Measurements from ENCODE around the gene ZC3H10.

Gene ZC3H10

DNA sequence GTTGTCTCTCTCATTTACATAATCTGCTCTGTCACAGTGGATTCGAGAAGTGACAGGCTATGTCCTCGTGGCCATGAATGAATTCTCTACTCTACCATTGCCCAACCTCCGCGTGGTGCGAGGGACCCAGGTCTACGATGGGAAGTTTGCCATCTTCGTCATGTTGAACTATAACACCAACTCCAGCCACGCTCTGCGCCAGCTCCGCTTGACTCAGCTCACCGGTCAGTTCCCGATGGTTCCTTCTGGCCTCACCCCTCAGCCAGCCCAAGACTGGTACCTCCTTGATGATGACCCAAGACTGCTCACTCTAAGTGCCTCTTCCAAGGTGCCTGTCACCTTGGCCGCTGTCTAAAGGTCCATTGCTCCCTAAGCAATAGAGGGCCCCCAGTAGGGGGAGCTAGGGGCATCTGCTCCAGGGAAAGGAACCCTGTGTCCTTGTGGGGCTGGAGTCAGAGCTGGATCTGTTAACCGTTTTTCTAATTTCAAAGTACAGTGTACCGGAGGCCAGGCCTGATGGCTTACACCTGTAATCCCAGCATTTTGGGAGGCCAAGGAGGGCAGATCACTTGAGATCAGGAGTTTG, 33.0 kb upstream of the ZC3H10 start:
- in situ Hi-C loops (cut with HindIII; ENCODE audit: low pct_unique_long_range_greater_than_20kb, low sequenced_read_pairs), result no loop called here
- TF ChIP-seq JUND (IDR thresholded peaks at IDR 0.05; ENCODE audit: low read depth), result no peak
- peak in 1 of 2 experiments; percentile 80 for DNase-seq (ENCODE audit: low read depth in 1 of 2, low spot score in 1 of 2)

DNA sequence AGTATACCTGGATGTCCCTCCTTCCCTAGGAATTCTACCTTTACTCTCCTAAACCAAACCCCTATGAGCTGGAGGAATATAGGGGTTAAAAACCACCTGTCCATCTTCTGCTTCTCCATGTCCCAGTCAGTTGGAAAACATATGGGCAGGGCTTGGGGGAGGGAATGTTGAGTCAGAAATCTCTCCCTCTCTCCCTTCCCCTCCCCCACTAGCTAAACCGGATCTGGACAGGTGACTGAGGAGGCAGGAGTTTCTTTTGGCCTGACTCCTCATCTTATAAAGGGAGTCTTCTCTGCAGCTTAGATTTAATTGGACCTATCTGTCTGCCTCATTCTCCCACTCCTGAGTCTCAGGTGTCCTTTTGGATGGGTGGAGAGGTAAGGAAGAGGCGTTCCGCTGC, 32.0 kb upstream of the ZC3H10 start:
- in situ Hi-C loops (cut with HindIII; ENCODE audit: low pct_unique_long_range_greater_than_20kb, low sequenced_read_pairs), result no loop called here
- peak; percentile 63 to 99 for DNase-seq (ENCODE audit: low read depth in 1 of 2, low spot score in 1 of 2)
- no peak; the same call in 1 of the 2 replicates for TF ChIP-seq JUND (IDR thresholded peaks at IDR 0.05; ENCODE audit: low read depth)

DNA sequence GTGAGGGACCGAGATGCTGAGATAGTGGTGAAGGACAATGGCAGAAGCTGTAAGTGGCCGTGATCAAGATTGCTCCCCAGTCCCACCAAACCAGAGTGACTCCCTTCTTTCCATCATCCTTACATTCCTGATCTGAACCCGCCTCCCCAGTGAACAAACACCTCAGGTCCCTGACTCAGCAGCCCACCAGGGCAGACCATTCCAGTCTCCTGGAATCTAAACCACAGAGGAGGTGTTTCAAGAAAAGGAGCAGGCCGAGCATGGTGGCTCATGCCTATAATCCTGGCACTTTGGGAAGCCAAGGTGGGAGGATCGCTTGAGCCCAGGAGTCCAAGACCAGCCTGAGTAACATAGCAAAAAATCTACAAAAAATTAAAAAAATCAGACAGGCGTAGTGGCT, 31.5 kb upstream of the ZC3H10 start:
- DNase-seq (ENCODE audit: low read depth in 1 of 2, low spot score in 1 of 2), result peak in 1 of 2 experiments; percentile 50
- TF ChIP-seq JUND (IDR thresholded peaks at IDR 0.05; ENCODE audit: low read depth), result no peak

DNA sequence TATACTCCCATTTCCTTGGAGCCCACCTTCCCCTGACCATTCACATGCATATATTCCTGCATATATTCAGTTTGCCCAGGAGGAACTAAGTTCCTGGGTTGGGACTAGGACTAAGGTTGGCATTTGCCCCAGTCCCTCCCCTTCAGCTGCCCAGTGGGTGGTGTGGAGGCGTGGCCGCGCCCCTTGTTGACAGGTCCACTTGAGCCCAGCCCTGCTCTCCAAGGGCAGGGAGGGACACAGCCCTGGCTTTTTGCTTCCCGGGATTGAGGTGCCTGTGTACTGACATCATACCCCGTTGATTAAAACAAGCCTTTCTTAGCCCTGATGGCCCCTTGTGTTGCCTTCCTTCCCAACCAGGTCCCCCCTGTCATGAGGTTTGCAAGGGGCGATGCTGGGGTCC, 30.8 kb upstream of the ZC3H10 start:
- DNase-seq (ENCODE audit: low read depth in 1 of 2, low spot score in 1 of 2), result peak; percentile 62 to 94
- TF ChIP-seq JUND (IDR thresholded peaks at IDR 0.05; ENCODE audit: low read depth), result no peak
- in situ Hi-C loops (cut with HindIII; ENCODE audit: low pct_unique_long_range_greater_than_20kb, low sequenced_read_pairs), result no loop called here

More for the DNA sequence above, 31.5 kb upstream of the ZC3H10 start:
- in situ Hi-C loops (cut with HindIII; ENCODE audit: low pct_unique_long_range_greater_than_20kb, low sequenced_read_pairs), result no loop called here

DNA sequence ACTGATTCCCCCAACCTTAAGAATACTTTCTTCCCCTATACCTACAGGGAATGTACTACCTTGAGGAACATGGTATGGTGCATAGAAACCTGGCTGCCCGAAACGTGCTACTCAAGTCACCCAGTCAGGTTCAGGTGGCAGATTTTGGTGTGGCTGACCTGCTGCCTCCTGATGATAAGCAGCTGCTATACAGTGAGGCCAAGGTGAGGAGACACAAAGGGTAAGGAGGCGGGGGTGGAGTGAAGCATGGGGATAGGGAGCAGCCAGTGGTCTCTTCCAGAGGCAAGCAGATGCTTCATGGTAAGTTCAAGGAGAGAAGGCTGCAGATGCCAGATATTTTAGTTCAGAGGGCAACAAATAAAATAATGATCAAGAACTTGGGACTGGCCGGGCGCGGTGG, 20.3 kb upstream of the ZC3H10 start:
- in situ Hi-C loops (cut with HindIII; ENCODE audit: low pct_unique_long_range_greater_than_20kb, low sequenced_read_pairs), result no loop called here
- no peak for DNase-seq (ENCODE audit: low read depth in 1 of 2, low spot score in 1 of 2)
- TF ChIP-seq JUND (IDR thresholded peaks at IDR 0.05; ENCODE audit: low read depth), result no peak

DNA sequence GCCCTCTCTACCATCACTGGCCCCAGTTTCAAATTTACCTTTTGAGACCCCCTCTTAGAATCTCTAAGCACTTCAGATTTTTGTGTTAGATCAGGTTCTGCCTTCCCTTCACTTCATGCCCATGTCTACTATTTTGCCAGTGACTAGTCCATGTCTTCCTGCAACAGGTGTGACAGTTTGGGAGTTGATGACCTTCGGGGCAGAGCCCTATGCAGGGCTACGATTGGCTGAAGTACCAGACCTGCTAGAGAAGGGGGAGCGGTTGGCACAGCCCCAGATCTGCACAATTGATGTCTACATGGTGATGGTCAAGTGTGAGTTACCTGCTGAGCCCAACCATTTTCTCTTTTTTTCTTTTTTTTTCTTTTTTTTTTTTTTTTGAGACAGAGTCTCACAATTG, 19.5 kb upstream of the ZC3H10 start:
- no peak for TF ChIP-seq JUND (IDR thresholded peaks at IDR 0.05; ENCODE audit: low read depth)
- no peak for DNase-seq (ENCODE audit: low read depth in 1 of 2, low spot score in 1 of 2)
- in situ Hi-C loops (cut with HindIII; ENCODE audit: low pct_unique_long_range_greater_than_20kb, low sequenced_read_pairs), result no loop called here

DNA sequence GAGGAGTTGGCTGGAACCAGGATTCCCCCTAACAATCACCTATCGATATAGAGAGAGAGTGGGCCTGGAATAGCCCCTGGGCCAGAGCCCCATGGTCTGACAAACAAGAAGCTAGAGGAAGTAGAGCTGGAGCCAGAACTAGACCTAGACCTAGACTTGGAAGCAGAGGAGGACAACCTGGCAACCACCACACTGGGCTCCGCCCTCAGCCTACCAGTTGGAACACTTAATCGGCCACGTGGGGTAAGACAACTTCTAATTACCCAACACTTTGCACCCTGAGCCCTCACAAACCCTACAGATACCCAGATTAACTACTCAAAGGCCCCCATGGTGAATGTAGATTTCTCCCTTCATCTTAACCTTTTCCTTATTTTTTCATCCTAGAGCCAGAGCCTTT, 18.3 kb upstream of the ZC3H10 start:
- TF ChIP-seq JUND (IDR thresholded peaks at IDR 0.05; ENCODE audit: low read depth), result no peak
- in situ Hi-C loops (cut with HindIII; ENCODE audit: low pct_unique_long_range_greater_than_20kb, low sequenced_read_pairs), result no loop called here
- no peak for DNase-seq (ENCODE audit: low read depth in 1 of 2, low spot score in 1 of 2)

DNA sequence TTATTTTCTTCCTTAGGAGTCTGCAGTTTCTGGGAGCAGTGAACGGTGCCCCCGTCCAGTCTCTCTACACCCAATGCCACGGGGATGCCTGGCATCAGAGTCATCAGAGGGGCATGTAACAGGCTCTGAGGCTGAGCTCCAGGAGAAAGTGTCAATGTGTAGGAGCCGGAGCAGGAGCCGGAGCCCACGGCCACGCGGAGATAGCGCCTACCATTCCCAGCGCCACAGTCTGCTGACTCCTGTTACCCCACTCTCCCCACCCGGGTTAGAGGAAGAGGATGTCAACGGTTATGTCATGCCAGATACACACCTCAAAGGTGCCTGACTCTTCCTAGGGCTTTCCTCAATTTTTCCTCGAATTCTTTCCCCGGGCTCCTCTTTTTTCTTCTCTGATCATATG, 17.0 kb upstream of the ZC3H10 start:
- DNase-seq (ENCODE audit: low read depth in 1 of 2, low spot score in 1 of 2), result no peak
- TF ChIP-seq JUND (IDR thresholded peaks at IDR 0.05; ENCODE audit: low read depth), result no peak
- in situ Hi-C loops (cut with HindIII; ENCODE audit: low pct_unique_long_range_greater_than_20kb, low sequenced_read_pairs), result no loop called here

DNA sequence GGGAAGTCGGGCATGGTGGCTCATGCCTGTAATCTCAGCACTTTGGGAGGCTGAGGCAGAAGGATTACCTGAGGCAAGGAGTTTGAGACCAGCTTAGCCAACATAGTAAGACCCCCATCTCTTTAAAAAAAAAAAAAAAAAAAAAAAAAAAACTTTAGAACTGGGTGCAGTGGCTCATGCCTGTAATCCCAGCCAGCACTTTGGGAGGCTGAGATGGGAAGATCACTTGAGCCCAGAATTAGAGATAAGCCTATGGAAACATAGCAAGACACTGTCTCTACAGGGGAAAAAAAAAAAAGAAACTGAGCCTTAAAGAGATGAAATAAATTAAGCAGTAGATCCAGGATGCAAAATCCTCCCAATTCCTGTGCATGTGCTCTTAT, 15.4 kb upstream of the ZC3H10 start:
- in situ Hi-C loops (cut with HindIII; ENCODE audit: low pct_unique_long_range_greater_than_20kb, low sequenced_read_pairs), result no loop called here
- DNase-seq (ENCODE audit: low read depth in 1 of 2, low spot score in 1 of 2), result no peak
- no peak for TF ChIP-seq JUND (IDR thresholded peaks at IDR 0.05; ENCODE audit: low read depth)

DNA sequence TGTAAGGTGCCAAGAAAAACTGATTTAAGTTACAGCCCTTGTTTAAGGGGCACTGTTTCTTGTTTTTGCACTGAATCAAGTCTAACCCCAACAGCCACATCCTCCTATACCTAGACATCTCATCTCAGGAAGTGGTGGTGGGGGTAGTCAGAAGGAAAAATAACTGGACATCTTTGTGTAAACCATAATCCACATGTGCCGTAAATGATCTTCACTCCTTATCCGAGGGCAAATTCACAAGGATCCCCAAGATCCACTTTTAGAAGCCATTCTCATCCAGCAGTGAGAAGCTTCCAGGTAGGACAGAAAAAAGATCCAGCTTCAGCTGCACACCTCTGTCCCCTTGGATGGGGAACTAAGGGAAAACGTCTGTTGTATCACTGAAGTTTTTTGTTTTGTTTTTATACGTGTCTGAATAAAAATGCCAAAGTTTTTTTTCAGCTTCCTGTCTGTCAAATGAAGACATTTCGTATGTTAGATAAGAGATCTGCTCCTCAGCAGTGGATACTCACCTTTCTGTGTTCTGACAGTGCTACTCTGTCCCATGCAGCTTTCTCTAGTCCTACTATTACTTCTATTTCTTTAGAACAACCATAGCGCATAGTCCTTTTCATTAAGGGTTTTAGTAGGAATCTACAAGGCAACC, 14.9 kb upstream of the ZC3H10 start:
- TF ChIP-seq JUND (IDR thresholded peaks at IDR 0.05; ENCODE audit: low read depth), result no peak
- DNase-seq (ENCODE audit: low read depth in 1 of 2, low spot score in 1 of 2), result no peak
- in situ Hi-C loops (cut with HindIII; ENCODE audit: low pct_unique_long_range_greater_than_20kb, low sequenced_read_pairs), result no loop called here

DNA sequence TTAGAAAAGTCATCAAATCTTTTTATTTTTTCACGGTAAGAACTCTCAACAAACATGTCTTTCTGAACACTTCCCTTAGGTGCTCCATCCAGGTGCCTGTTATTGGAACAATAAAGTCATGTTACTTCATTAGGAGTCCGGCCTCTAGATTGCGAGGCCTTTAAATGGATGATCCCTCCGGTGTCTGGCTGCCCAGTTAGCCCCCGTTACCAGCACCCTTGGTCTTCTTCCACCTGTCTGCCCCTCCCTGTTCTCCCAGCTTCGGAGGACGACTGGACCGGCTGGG, 14.3 kb upstream of the ZC3H10 start:
- no peak for DNase-seq (ENCODE audit: low read depth in 1 of 2, low spot score in 1 of 2)
- in situ Hi-C loops (cut with HindIII; ENCODE audit: low pct_unique_long_range_greater_than_20kb, low sequenced_read_pairs), result no loop called here
- TF ChIP-seq JUND (IDR thresholded peaks at IDR 0.05; ENCODE audit: low read depth), result peak; percentile 69

DNA sequence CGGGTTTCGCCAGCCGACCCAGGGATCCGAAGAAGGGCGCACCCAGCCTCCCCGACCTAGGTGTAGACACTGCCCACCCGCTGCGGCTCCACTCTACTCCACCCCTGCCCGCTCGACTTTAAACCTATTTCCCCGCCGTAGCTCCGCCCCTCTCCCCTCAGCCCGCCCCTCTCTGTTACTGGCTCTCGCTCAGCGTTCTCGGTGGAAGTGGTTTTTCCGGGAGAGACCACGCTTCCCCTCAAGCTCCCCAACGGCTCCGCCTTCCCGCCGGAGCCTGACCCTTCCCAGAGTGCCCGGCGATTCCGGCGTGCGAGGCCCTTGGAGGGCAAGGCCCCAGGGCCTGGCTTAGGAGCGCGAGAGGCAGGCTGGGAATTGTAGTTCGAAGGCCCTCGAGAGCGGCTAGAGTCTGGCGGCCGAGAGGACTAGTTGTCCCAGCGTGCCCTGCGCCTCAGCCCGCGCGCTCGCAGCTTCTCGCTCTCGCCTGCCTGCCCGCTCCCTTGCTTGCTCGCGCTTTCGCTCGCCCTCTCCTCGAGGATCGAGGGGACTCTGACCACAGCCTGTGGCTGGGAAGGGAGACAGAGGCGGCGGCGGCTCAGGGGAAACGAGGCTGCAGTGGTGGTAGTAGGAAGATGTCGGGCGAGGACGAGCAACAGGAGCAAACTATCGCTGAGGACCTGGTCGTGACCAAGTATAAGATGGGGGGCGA, 13.8 kb upstream of the ZC3H10 start, which contains the start of gene PA2G4:
Gene PA2G4 (plus strand): TSS at position 451 of the 706 bp plus-strand sequence. CDS start 179 bp downstream, at position 630.
- no peak for TF ChIP-seq JUND (IDR thresholded peaks at IDR 0.05; ENCODE audit: low read depth)
- DNase-seq (ENCODE audit: low read depth in 1 of 2, low spot score in 1 of 2), result peak; percentile 96 to 100
- in situ Hi-C loops (cut with HindIII; ENCODE audit: low pct_unique_long_range_greater_than_20kb, low sequenced_read_pairs), result no loop called here

DNA sequence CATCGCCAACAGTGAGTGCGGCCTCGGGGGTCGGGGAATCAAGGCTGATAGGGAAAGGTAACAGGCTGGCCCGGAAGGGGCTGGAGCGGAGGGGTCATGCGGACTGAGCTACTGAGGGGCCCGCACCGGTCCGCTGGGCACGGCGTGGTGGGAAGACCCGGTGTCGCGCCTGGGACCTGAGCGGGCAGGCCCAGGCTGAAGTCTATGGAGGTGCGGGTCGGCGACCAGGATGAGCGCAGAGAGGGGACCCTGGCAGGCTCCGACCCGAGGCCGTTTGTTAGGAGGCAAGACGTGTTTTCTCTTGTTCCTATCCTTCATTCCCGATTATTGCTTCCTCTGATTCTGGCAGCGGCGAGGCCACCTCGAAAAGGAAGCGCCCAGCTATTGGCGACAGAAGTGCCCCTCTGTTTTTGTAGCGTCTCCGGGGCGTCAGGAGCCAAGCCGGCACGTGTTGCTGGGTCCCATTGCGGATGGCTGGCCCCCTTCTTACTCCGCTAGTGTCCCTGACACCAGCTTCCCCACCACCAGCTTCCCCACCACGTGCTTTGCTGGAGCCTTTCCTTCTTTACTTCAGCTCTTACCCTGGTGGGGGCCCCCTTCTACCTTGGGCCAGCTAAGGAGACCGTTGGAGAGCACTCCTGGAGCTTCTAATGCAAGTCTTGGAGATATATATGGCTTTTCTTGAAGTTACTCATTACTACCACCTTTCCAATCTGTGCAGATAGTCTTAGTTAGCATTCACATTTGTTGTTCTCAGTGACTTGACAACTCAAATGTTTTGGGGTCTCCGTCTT, 13.1 kb upstream of the ZC3H10 start:
- peak in 1 of 2 experiments; percentile 35 for DNase-seq (ENCODE audit: low read depth in 1 of 2, low spot score in 1 of 2)
- in situ Hi-C loops (cut with HindIII; ENCODE audit: low pct_unique_long_range_greater_than_20kb, low sequenced_read_pairs), result no loop called here

More for the DNA sequence above, 13.1 kb upstream of the ZC3H10 start:
- no peak for TF ChIP-seq JUND (IDR thresholded peaks at IDR 0.05; ENCODE audit: low read depth)

All from T47D (cell line).